HepG2 (cell line): Measurements from ENCODE around the gene ARPP19. TPM values are rescaled to one million over a fixed set of nuclear protein-coding genes. Genes with fewer than 3 reads are reported as not detected.

Source experiments
- ATAC-seq: fragments of 200-7000 bp; cut with Tn5 transposase; 3 replicates; pipeline ENCODE4 v1.9.1; 2020; ENCODE audit warnings: mild to moderate bottlenecking, moderate library complexity
- BruUV-seq: library from RNA; stranded (reverse); fragments of 400-500 nt; replicated peaks from 2 replicates; lab custom pipeline; 2021; lab: Mats Ljungman, UMichigan
- CTCF ChIA-PET: fragments of 300-600 bp; formaldehyde crosslinking; extraction: SDS; loops from one replicate; lab custom pipeline; 2021; ENCODE audit warnings: low total read pairs, inconsistent platforms, low intra/inter-chr PET ratio; lab: Yijun Ruan, JAX
- POLR2A ChIA-PET: fragments of 350-600 bp; sonication (Branson Sonifier 250); formaldehyde crosslinking; loops from one replicate; lab custom pipeline; 2020; ENCODE audit warnings: antibody characterized with exemption, inconsistent platforms; lab: Yijun Ruan, JAX
- DNase-seq: peaks from one replicate; pipeline ENCODE4 v3.0.0-alpha.2; 2015; ENCODE audit warnings: low spot score
- FAIRE-seq: peaks from 3 replicates; lab custom pipeline; 2011; peaks lifted over from hg19 to GRCh38; lab: Jason Lieb, UNC
- H2AFZ ChIP-seq: one replicate; pipeline ENCODE4 v1.6.1; 2011; ENCODE audit warnings: low read length, inconsistent platforms
- H3K27ac ChIP-seq: fragments of 300-600 bp; 3 replicates; pipeline ENCODE4 v1.8.0; 2011; ENCODE audit warnings: mixed run types, mild to moderate bottlenecking, mixed read lengths, low read length, inconsistent platforms; ENCODE audit not compliant: insufficient read depth; ENCODE audit errors: extremely low read length
- H3K27me3 ChIP-seq, 2 experiments: fragments of 200-600 bp in 1 of 2; 2 replicates in 1 of 2; 3 replicates in 1 of 2; pipeline versions ENCODE4 v1.6.0 to v1.8.0; 2011; ENCODE audit warnings: low read length in 2 of 2, mild to moderate bottlenecking in 2 of 2, moderate library complexity in 2 of 2, inconsistent platforms in 1 of 2; ENCODE audit not compliant: insufficient read depth in 2 of 2, control insufficient read depth in 1 of 2
- H3K36me3 ChIP-seq, 2 experiments: fragments of 200-600 bp in 1 of 2; replicated peaks in 1 of 2; 2 replicates in 1 of 2; 3 replicates in 1 of 2; pipeline versions ENCODE4 v1.5.1 to v1.8.0; 2011; ENCODE audit warnings: low read length in 2 of 2, inconsistent platforms in 1 of 2; ENCODE audit not compliant: insufficient read depth in 2 of 2, control insufficient read depth in 1 of 2
- H3K4me1 ChIP-seq: 2 replicates; pipeline ENCODE4 v1.5.1; 2012; ENCODE audit warnings: low read length, inconsistent platforms; ENCODE audit not compliant: insufficient read depth
- H3K4me2 ChIP-seq: 2 replicates; pipeline ENCODE4 v1.6.0; 2011; ENCODE audit warnings: low read depth, low read length, inconsistent platforms
- H3K4me3 ChIP-seq, 3 experiments: fragments of 200-600 bp in 1 of 3; sonication (generic), shearing (Covaris generic) in 1 of 3; replicated peaks in 1 of 3; 2 replicates each; pipeline ENCODE4 v1.5.1; 2011 to 2016; ENCODE audit warnings: low read length in 3 of 3, inconsistent platforms in 2 of 3, low read depth in 2 of 3, mild to moderate bottlenecking in 2 of 3, control low read depth in 1 of 3, mixed read lengths in 1 of 3; ENCODE audit not compliant: insufficient read depth in 1 of 3
- H3K79me2 ChIP-seq: one replicate; pipeline ENCODE4 v1.6.1; 2011; ENCODE audit warnings: low read length, inconsistent platforms; ENCODE audit not compliant: insufficient read depth
- H3K9ac ChIP-seq: 2 replicates; pipeline ENCODE4 v1.6.0; 2011; ENCODE audit warnings: mild to moderate bottlenecking, low read depth, low read length, inconsistent platforms; ENCODE audit not compliant: insufficient read depth
- H3K9me3 ChIP-seq: 2 replicates; pipeline ENCODE4 v1.5.1; 2012; ENCODE audit warnings: mild to moderate bottlenecking, low read length
- H4K20me1 ChIP-seq: 2 replicates; pipeline ENCODE4 v1.6.0; 2011; ENCODE audit warnings: inconsistent platforms, mild to moderate bottlenecking, low read length, moderate library complexity; ENCODE audit not compliant: insufficient read depth
- NCOR1 ChIP-seq: fragments of 200-600 bp; sonication (generic); IDR thresholded peaks from 2 replicates; pipeline ENCODE4 v1.7.0; 2017; ENCODE audit warnings: antibody characterized with exemption, low read length, borderline replicate concordance
- RCOR2 ChIP-seq: IDR thresholded peaks from 2 replicates; pipeline ENCODE4 v1.6.1; 2016; ENCODE audit warnings: missing biosample characterization, missing genetic modification reagents
- ZFP90 ChIP-seq: sonication (generic); formaldehyde crosslinking; IDR thresholded peaks from 2 replicates; pipeline ENCODE4 v1.8.0; 2022; ENCODE audit warnings: missing genetic modification reagents, mild to moderate bottlenecking, inconsistent platforms, borderline replicate concordance
- ZFX ChIP-seq: sonication (generic); formaldehyde crosslinking; IDR thresholded peaks from 2 replicates; pipeline ENCODE4 v1.4.0; 2020; ENCODE audit warnings: mild to moderate bottlenecking, low read depth, missing genetic modification reagents, moderate library complexity
- ZNF264 ChIP-seq: sonication (generic); formaldehyde crosslinking; IDR thresholded peaks from 2 replicates; pipeline ENCODE4 v1.4.0; 2020; ENCODE audit warnings: missing genetic modification reagents
- ZNF841 ChIP-seq: sonication (generic); formaldehyde crosslinking; IDR thresholded peaks from 2 replicates; pipeline ENCODE4 v1.8.1; 2023; ENCODE audit warnings: missing genetic modification reagents, borderline replicate concordance
- WGBS: methylation state at CpG from one replicate; pipeline ENCODE4 v1.1.6; 2017; ENCODE audit warnings: low lambda C conversion rate; 5-methylcytosine and 5-hydroxymethylcytosine counted together
- in situ Hi-C: cut with HindIII; loops from 2 replicates; pipeline ENCODE4 v1.10.0; 2017; ENCODE audit warnings: low pct_unique_long_range_greater_than_20kb; ENCODE audit not compliant: extremely low pct_ligation_motif_present
- intact Hi-C: fragments of 100-400 bp; cut with micrococcal nuclease; formaldehyde crosslinking; loops from one replicate; pipeline ENCODE4 v1.10.0; 2022; ENCODE audit not compliant: unreplicated experiment
- polyA plus RNA-seq, 8 experiments: library from polyadenylated mRNA; depleted of rRNA in 3 of 8; stranded (reverse) in 7 of 8; unstranded in 1 of 8; fragments of >200 nt; fragmentation: Illumina TruSeq in 4 of 8; extraction: Trizol in 4 of 8; gene quantifications; 2 replicates each; pipeline versions ENCODE4 v1.2.1 to v1.2.3, GENCODE V29; 2011 to 2016; ENCODE audit warnings: low read depth in 4 of 8, missing spikeins in 1 of 8, mixed read lengths in 1 of 8; ENCODE audit not compliant: insufficient read depth in 1 of 8
- total RNA-seq, 5 experiments: library from RNA; depleted of rRNA; stranded (reverse); fragments of >200 nt; fragmentation: Illumina TruSeq; extraction: Trizol; gene quantifications; 2 replicates each; pipeline ENCODE4 v1.2.3, GENCODE V29; 2016; ENCODE audit warnings: low read depth in 1 of 5
- TF ChIP-seq, protein P1 (sequence below): sonication (generic); formaldehyde crosslinking; conservative IDR thresholded peaks from 2 replicates; pipeline ENCODE4 v1.4.0; 2020; ENCODE audit warnings: mild to moderate bottlenecking, missing genetic modification reagents, moderate library complexity
- TF ChIP-seq, protein P2 (sequence below): sonication (generic); formaldehyde crosslinking; IDR thresholded peaks from 2 replicates; pipeline ENCODE4 v1.4.0; 2020; ENCODE audit warnings: missing genetic modification reagents

ARPP19 gene
- total and polyA plus RNA-seq, 2 of the 13 experiments (the other 11 are each of a cell fraction or from before 2014, with no cell fraction given): 70.8 to 123 TPM

DNA sequence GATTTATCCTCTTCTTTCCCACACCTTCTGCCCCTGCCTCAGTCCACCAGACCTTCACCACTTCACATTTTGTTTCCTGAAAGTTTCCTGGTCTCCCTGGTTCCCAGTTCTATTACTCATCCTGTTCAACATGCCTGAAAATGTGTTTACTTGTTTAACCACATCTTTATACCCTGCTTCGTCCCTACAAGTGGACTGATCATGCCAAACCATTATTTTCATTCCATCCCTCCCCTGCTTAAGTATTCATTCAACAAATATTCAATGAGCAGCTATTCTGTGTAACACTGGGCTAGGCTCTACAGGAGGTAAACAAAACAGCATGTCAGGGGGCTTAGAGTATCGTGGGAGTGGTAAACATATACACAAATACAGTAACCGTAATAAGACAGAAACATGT is 45.6 kb downstream of the ARPP19 start:
- no TSS peak for BruUV-seq
- DNase-seq: no peak
- H3K9me3 ChIP-seq: no peaks in the 10 kb centered on the region
- no peaks in the 10 kb centered on the region for H3K36me3 ChIP-seq
- H3K9ac ChIP-seq: no peak overlapping the region
- WGBS: 26% methylated on average over 3 of the region's 3 CpGs
- no peak for FAIRE-seq
- H3K27ac ChIP-seq: no peak overlapping the region
- intact Hi-C loops: loop anchor here (10.0 kb wide), 2 partner anchors 152 to 212 kb away; partner anchors contain the start of gene ATOSA
- in situ Hi-C loops: no loop called here
- H4K20me1 ChIP-seq: no peaks in the 10 kb centered on the region
- peaks cover 0 to 14% of the 10 kb centered on the region in 2 experiments; a peak in 3 of 5 replicates for H3K27me3 ChIP-seq
- no peak for ATAC-seq
- H3K4me1 ChIP-seq: peaks cover 9% of the 10 kb centered on the region
- POLR2A ChIA-PET: no interaction called here
- no peak for TF ChIP-seq NCOR1
- no peak for TF ChIP-seq ZFP90 (CRISPR knock-in tag)
- no peak for TF ChIP-seq ZFX (CRISPR knock-in tag)
- TF ChIP-seq RCOR2 (CRISPR knock-in tag): no peak
- TF ChIP-seq, protein P1, sequence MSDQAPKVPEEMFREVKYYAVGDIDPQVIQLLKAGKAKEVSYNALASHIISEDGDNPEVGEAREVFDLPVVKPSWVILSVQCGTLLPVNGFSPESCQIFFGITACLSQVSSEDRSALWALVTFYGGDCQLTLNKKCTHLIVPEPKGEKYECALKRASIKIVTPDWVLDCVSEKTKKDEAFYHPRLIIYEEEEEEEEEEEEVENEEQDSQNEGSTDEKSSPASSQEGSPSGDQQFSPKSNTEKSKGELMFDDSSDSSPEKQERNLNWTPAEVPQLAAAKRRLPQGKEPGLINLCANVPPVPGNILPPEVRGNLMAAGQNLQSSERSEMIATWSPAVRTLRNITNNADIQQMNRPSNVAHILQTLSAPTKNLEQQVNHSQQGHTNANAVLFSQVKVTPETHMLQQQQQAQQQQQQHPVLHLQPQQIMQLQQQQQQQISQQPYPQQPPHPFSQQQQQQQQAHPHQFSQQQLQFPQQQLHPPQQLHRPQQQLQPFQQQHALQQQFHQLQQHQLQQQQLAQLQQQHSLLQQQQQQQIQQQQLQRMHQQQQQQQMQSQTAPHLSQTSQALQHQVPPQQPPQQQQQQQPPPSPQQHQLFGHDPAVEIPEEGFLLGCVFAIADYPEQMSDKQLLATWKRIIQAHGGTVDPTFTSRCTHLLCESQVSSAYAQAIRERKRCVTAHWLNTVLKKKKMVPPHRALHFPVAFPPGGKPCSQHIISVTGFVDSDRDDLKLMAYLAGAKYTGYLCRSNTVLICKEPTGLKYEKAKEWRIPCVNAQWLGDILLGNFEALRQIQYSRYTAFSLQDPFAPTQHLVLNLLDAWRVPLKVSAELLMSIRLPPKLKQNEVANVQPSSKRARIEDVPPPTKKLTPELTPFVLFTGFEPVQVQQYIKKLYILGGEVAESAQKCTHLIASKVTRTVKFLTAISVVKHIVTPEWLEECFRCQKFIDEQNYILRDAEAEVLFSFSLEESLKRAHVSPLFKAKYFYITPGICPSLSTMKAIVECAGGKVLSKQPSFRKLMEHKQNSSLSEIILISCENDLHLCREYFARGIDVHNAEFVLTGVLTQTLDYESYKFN: no peak
- no peak for TF ChIP-seq ZNF264 (CRISPR knock-in tag)
- no peak for TF ChIP-seq ZNF841 (CRISPR knock-in tag)
- TF ChIP-seq, protein P2, sequence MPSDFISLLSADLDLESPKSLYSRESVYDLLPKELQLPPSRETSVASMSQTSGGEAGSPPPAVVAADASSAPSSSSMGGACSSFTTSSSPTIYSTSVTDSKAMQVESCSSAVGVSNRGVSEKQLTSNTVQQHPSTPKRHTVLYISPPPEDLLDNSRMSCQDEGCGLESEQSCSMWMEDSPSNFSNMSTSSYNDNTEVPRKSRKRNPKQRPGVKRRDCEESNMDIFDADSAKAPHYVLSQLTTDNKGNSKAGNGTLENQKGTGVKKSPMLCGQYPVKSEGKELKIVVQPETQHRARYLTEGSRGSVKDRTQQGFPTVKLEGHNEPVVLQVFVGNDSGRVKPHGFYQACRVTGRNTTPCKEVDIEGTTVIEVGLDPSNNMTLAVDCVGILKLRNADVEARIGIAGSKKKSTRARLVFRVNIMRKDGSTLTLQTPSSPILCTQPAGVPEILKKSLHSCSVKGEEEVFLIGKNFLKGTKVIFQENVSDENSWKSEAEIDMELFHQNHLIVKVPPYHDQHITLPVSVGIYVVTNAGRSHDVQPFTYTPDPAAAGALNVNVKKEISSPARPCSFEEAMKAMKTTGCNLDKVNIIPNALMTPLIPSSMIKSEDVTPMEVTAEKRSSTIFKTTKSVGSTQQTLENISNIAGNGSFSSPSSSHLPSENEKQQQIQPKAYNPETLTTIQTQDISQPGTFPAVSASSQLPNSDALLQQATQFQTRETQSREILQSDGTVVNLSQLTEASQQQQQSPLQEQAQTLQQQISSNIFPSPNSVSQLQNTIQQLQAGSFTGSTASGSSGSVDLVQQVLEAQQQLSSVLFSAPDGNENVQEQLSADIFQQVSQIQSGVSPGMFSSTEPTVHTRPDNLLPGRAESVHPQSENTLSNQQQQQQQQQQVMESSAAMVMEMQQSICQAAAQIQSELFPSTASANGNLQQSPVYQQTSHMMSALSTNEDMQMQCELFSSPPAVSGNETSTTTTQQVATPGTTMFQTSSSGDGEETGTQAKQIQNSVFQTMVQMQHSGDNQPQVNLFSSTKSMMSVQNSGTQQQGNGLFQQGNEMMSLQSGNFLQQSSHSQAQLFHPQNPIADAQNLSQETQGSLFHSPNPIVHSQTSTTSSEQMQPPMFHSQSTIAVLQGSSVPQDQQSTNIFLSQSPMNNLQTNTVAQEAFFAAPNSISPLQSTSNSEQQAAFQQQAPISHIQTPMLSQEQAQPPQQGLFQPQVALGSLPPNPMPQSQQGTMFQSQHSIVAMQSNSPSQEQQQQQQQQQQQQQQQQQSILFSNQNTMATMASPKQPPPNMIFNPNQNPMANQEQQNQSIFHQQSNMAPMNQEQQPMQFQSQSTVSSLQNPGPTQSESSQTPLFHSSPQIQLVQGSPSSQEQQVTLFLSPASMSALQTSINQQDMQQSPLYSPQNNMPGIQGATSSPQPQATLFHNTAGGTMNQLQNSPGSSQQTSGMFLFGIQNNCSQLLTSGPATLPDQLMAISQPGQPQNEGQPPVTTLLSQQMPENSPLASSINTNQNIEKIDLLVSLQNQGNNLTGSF: no peak
- TF ChIP-seq, all 625 proteins: peak for 0
- Histone ChIP-seq H2AFZ (no peak overlapping the region), H3K4me2 (no peak overlapping the region), H3K79me2 (no peaks in the 10 kb centered on the region), H3K4me3 (no peak overlapping the region)
- CTCF ChIA-PET: no interaction called here
